GM13977 (cell line): ENCODE results near the gene HS1BP3.

Experiments
- DNase-seq: peaks from one replicate; pipeline ENCODE4 v3.0.0; 2012; ENCODE audit warnings: low spot score
- CTCF ChIP-seq: IDR thresholded peaks from 2 replicates; pipeline ENCODE4 v1.5.1; 2012; ENCODE audit warnings: mild to moderate bottlenecking, control low read depth; ENCODE audit not compliant: insufficient read depth; ENCODE audit errors: extremely low read depth, missing control alignments
- in situ Hi-C: fragments of 300-500 bp; cut with MboI; formaldehyde crosslinking; loops from one replicate; pipeline ENCODE4 v1.12.0; 2022; ENCODE audit warnings: low sequenced_read_pairs, low pct_unique_long_range_greater_than_20kb, mixed read lengths, inconsistent platforms; ENCODE audit not compliant: unreplicated experiment

HS1BP3 gene

DNA sequence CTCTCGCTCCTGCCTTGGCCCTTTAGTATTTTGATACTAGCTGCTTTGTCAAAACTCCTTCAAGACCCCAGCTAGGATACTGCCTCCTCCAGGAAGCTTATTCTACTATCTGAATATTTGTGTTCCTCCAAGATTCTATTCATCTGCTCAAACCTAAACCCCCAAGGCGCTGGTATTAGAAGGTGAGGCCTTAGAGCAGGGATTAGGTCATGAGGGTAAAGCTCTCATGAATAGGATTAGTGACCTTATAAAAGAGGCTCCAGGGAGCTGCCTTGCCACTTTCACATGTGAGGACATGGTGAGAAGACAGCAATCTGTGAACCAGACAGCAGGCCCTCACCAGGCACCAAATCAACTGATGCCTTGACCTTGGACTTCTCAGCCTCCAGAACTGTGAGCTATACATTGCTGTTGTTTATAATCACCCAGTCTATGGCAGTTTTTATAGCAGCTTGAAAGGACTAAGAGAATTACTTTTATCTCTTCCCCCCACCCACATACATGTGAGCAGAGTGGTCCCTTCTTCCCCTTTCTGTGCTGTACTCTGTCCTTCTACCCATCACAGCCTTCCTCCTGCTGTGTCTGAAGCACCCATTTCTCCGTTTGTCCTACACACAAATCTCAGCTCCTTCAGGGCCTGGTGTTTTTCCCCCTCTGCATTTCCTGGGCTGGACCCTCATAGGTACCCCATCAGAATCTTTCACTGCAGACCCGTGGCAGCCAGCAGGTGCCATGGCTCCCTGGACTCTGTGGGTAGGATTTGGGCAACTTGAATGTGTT is 54.5 kb downstream of the HS1BP3 start:
- no peak for TF ChIP-seq CTCF
- DNase-seq, result no peak
- in situ Hi-C loops, result no loop called here

- TF ChIP-seq CTCF, result peak; percentile 19
- in situ Hi-C loops, result no loop called here
- peak; percentile 72 for DNase-seq
These were observed 55.3 kb downstream of the HS1BP3 start for GRCh38 chr2:20595439-20596192.

GRCh38 chr2:20594957-20595356 is 55.9 kb downstream of the HS1BP3 start:
- no peak for TF ChIP-seq CTCF
- in situ Hi-C loops, result no loop called here
- DNase-seq, result no peak

GRCh38 chr2:20594048-20594750 is 56.7 kb downstream of the HS1BP3 start:
- DNase-seq, result no peak
- TF ChIP-seq CTCF, result no peak
- in situ Hi-C loops, result no loop called here

DNA sequence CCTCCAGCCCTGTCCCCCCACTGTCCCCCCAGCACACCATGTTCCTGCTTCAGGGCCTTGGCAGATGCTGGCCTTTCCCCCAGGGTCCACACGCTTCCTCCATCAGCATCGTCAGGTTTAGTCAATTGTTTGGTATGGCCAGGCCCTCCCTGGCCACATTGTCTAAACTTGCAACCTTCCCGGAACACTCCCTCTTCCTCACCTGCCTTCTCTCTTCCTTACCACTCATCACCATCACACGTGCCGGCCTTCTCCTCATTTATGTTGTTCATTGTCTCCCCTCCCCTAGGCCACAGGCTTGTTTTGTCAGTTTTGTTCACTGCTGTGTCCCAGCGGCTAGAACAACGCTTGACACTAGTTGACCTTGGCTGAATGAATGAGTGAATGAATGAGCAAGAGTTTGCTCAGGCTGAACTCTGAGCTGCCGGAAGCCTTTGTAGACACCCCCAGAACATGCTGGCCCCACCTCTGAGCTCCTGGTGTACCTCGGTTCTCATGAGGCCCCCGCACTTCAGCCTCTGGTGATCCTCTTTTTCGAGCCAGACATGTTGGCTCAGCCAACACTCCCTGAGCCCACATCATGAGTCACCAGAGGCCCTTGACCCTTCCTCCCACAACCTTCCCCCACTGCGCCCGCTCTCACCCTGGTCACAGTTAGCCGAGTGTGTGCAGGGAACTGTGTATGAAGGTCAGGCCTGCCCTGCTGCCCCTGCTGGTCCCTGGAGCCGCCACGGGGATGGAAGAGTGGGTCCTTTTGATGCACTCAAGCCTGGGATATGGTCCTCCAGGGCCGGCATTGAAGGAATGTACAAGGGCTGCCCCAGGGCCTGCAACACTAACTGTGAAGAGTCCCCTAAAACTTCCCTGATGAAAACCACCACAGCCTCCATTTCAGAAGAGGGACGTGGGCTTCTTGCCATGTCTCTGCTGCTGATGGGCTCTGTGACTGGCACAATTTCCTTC is 57.5 kb downstream of the HS1BP3 start:
- in situ Hi-C loops, result no loop called here
- no peak for DNase-seq
- no peak for TF ChIP-seq CTCF
